Sigmoid colon (tissue), 7 donors: ENCODE measurements around the gene CNOT1. TPM values are rescaled to one million over a fixed set of nuclear protein-coding genes. Genes with fewer than 3 reads are reported as not detected.
A peak's percentile ranks its signal among the peaks of the same experiment; 100 is the strongest.

Experiments used
- DNase-seq: peaks from one replicate; pipeline ENCODE4 v3.0.0-alpha.2; 2019
- H3K27ac ChIP-seq, 4 donors: fragments of 200-600 bp; sonication (generic); one replicate each; pipeline ENCODE4 v1.5.1; 2016 to 2019; ENCODE audit warnings: mild to moderate bottlenecking in 1 of 4
- H3K27me3 ChIP-seq, 3 donors: fragments of 200-600 bp; sonication (generic); one replicate each; pipeline ENCODE4 v1.5.1; 2019; ENCODE audit warnings: mild to moderate bottlenecking in 1 of 3
- H3K36me3 ChIP-seq, 4 donors: fragments of 200-600 bp; sonication (generic); one replicate each; pipeline ENCODE4 v1.5.1; 2016 to 2019
- H3K4me1 ChIP-seq, 4 donors: fragments of 200-600 bp; sonication (generic); one replicate each; pipeline ENCODE4 v1.5.1; 2017 to 2019
- H3K4me3 ChIP-seq, 4 donors: fragments of 200-600 bp; sonication (generic); one replicate each; pipeline ENCODE4 v1.5.1; 2017 to 2019; ENCODE audit warnings: mild to moderate bottlenecking in 2 of 4, moderate library complexity in 1 of 4
- H3K9me3 ChIP-seq, 4 donors: fragments of 200-600 bp in 3 of 4; sonication (generic) in 3 of 4; one replicate each; pipeline versions ENCODE4 v1.5.1 to v1.6.1; 2013 to 2019
- CTCF ChIP-seq, 4 experiments: fragments of 450-650 bp in 3 of 4; fragments of 200-600 bp in 1 of 4; IDR thresholded peaks; one replicate each; pipeline ENCODE4 v1.5.1; 2016 to 2019; ENCODE audit warnings: antibody characterized with exemption in 4 of 4, mild to moderate bottlenecking in 3 of 4, moderate library complexity in 2 of 4
- EP300 ChIP-seq, 4 donors: sonication (generic); formaldehyde crosslinking; IDR thresholded peaks; one replicate each; pipeline ENCODE4 v1.6.1; 2017; ENCODE audit warnings: antibody characterized with exemption in 4 of 4
- POLR2A ChIP-seq, 2 donors: fragments of 450-650 bp; IDR thresholded peaks; one replicate each; pipeline ENCODE4 v1.6.1; 2016; ENCODE audit warnings: antibody characterized with exemption in 2 of 2, mild to moderate bottlenecking in 2 of 2, moderate library complexity in 2 of 2
- POLR2AphosphoS5 ChIP-seq, 4 donors: sonication (generic); formaldehyde crosslinking; IDR thresholded peaks; one replicate each; pipeline ENCODE4 v1.6.1; 2017; ENCODE audit warnings: antibody characterized with exemption in 4 of 4
- WGBS, 2 donors: extraction: QIAGEN DNeasy Blood & Tissue Kit; methylation state at CpG; one replicate each; pipeline ENCODE4 v1.1.7; 2013; 5-methylcytosine and 5-hydroxymethylcytosine counted together
- intact Hi-C: fragments of 100-400 bp; cut with DNase I; formaldehyde crosslinking; loops from one replicate; pipeline ENCODE4 v1.15.1; 2023
- polyA plus RNA-seq, 3 donors: library from polyadenylated mRNA; stranded (reverse); fragments of 200-250 nt; gene quantifications; one replicate each; pipeline ENCODE4 v1.2.3, GENCODE V29; 2013
- total RNA-seq, 4 donors: library from RNA; depleted of rRNA; stranded (reverse); fragments of >200 nt; gene quantifications; one replicate each; pipeline ENCODE4 v1.1.0, GENCODE V29; 2016
- donor health status: healthy with polysubstance abuse.
- donor health status: Bipolar disorder and iron deficiency.
- donor health status: healthy.

Gene CNOT1
- total and polyA plus RNA-seq, 7 donors: 61.3 to 112 (median 79.6) TPM

GRCh38 chr16:58510776-58511628, 118.6 kb downstream of the CNOT1 start:
- Histone ChIP-seq H3K4me3 (no peak overlapping the region), H3K27ac (no peak overlapping the region), H3K9me3 (no peaks in the 10 kb centered on the region), H3K4me1 (peaks cover 0 to 17% (median 11%) of the 10 kb centered on the region in 4 donors), H3K36me3 (no peaks in the 10 kb centered on the region), H3K27me3 (peaks cover 0 to 3% (median 0%) of the 10 kb centered on the region in 3 donors)
- 88 to 91% methylated on average over 30 of the region's 30 CpGs for WGBS, 2 donors
- intact Hi-C loops: loop anchor here (10.0 kb wide), 3 partner anchors 114 to 776 kb away; partner anchors contain the start of genes CNOT1, GOT2 and KATNB1
- TF ChIP-seq EP300 (IDR thresholded peaks at IDR 0.05): no peak
- no peak for TF ChIP-seq POLR2AphosphoS5 (IDR thresholded peaks at IDR 0.05)
- no peak for TF ChIP-seq CTCF (IDR thresholded peaks at IDR 0.05)
- no peak for TF ChIP-seq POLR2A (IDR thresholded peaks at IDR 0.05)
- DNase-seq: peak; percentile 63

DNA sequence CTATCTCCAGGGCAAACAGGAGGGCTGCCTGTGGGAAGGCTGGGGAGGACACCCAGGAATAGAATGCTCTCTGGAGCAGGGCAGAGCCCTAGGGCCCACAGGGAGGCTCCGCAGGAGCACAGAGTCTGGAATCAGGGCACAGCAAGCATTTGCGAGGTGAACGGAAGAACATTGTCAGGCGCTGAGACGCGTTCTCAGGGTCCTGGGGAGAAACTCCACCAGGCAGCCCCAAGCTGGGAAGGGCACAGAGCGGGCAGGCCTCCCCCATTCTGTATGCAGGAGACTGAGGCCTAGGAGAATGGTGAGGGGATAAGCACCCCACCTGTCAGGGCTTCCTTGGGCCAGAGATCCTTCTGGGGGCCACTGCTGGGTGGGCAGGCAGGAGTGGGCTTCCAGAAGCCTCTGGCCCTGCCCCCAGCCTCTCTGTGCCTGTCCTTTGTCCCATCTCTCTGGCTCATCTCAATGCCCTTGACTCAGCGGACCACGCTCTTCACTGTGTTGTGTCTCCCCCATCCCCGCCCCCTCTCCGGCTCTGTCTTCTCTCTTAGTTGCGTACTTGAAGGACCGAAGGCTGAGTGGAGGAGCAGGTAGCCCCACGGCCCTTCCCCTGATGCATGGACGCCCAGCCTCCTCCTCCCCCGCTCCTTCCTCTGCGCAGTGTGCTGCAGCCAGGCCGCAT, 119.4 kb downstream of the CNOT1 start:
- peak; percentile 44 for DNase-seq
- H3K36me3 ChIP-seq: no peaks in the 10 kb centered on the region
- H3K4me3 ChIP-seq: no peak overlapping the region
- H3K9me3 ChIP-seq: no peaks in the 10 kb centered on the region
- intact Hi-C loops: loop anchor here (10.0 kb wide), 3 partner anchors 115 to 775 kb away; partner anchors contain the start of genes CNOT1, GOT2 and KATNB1
- no peak overlapping the region for H3K27ac ChIP-seq
- TF ChIP-seq POLR2AphosphoS5 (IDR thresholded peaks at IDR 0.05): no peak
- no peak for TF ChIP-seq CTCF (IDR thresholded peaks at IDR 0.05)
- no peak for TF ChIP-seq POLR2A (IDR thresholded peaks at IDR 0.05)
- TF ChIP-seq EP300 (IDR thresholded peaks at IDR 0.05): no peak
- H3K27me3 ChIP-seq: peaks cover 0 to 3% (median 0%) of the 10 kb centered on the region in 3 donors
- peaks cover 0 to 17% (median 10%) of the 10 kb centered on the region in 4 donors for H3K4me1 ChIP-seq
- 94 to 96% methylated on average over 18 of the region's 18 CpGs for WGBS, 2 donors

DNA sequence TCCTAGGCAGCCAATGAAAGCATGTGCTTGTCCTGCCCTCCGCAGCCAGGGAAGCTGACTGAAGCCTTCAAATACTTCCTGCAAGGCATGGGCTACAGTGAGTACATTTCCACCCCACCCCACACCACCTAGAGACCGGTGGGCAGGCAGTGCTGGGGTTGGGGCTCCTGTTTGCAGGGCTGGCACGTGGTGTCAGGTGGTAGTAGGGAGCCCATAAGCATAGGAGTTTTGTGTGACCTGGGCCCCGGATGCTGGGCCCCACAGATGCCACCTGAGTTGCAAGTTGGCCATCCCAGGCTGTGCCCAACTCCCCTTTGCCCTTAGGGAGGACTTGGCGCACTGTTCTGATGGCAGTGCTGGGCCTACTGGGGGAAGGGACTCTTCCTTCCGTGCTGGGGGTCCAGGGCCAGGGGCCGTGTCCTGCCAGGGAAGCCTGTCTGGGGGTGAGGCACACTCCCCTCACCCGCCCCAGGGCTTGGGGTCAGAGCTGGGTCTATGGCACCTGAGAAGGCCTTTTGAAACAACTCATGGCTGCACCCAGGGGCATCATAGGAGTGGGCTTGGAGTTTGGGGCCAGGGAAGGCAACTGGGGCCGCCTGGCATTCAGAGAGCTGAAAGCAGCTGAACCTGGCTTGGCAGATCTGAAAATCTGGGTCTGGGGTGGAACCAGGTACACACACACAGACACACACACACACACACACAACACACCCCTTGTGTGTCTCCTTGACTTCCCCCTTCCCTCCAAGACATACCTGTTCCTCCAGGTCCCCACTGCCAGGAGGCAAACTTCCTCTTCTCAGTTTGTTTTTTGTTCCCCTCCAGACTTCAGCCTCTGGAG, 120.2 kb downstream of the CNOT1 start:
- H3K36me3 ChIP-seq: no peaks in the 10 kb centered on the region
- H3K4me3 ChIP-seq: no peak overlapping the region
- H3K9me3 ChIP-seq: no peaks in the 10 kb centered on the region
- peaks cover 0 to 6% (median 0%) of the 10 kb centered on the region in 3 donors for H3K27me3 ChIP-seq
- no peak for TF ChIP-seq CTCF (IDR thresholded peaks at IDR 0.05)
- no peak for TF ChIP-seq POLR2A (IDR thresholded peaks at IDR 0.05)
- TF ChIP-seq EP300 (IDR thresholded peaks at IDR 0.05): no peak
- 91 to 93% methylated on average over 9 of the region's 9 CpGs for WGBS, 2 donors
- H3K4me1 ChIP-seq: peaks cover 0 to 11% (median 5%) of the 10 kb centered on the region in 4 donors
- peak; percentile 43 for DNase-seq
- no peak overlapping the region for H3K27ac ChIP-seq
- intact Hi-C loops: loop anchor here (10.0 kb wide), 3 partner anchors 115 to 775 kb away; partner anchors contain the start of genes CNOT1, GOT2 and KATNB1

DNA sequence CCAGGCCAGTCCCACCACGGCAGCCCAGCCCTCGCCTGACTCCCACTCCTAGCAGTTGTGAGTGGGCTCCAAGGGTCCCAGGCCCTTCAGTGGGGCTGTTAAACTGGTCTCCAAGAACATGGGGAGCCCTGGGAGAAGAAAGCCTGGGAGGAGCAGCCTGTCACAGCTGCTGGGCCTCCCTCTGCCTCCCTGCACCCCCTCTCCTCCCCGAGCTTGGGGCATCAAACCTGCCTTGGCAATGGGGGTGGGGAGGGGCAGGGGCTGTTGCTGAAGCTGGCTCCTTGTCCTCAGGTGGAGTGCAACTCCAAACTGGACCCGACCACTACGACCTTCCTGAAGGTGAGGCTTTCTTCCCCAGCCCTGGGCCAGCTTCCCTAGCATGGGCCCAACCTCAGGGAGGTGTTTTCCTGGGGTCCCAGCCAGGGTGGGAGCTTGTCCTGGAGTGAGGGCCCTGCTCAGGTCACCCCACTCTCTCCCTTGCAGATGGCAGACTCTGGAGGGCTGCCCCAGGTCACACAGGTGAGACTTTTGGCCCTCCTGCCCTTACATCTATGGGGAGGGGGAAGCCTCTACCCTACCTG, 120.9 kb downstream of the CNOT1 start:
- WGBS, 2 donors: 73 to 80% methylated on average over 5 of the region's 5 CpGs
- peaks cover 0 to 6% (median 0%) of the 10 kb centered on the region in 4 donors for H3K4me1 ChIP-seq
- no peaks in the 10 kb centered on the region for H3K9me3 ChIP-seq
- peak; percentile 59 for DNase-seq
- no peak overlapping the region for H3K27ac ChIP-seq
- intact Hi-C loops: no loop called here
- TF ChIP-seq EP300 (IDR thresholded peaks at IDR 0.05): no peak
- no peak for TF ChIP-seq POLR2AphosphoS5 (IDR thresholded peaks at IDR 0.05)
- no peak for TF ChIP-seq POLR2A (IDR thresholded peaks at IDR 0.05)
- no peak for TF ChIP-seq CTCF (IDR thresholded peaks at IDR 0.05)
- peaks cover 0 to 14% (median under 1%) of the 10 kb centered on the region in 3 donors for H3K27me3 ChIP-seq
- H3K4me3 ChIP-seq: no peak overlapping the region
- H3K36me3 ChIP-seq: no peaks in the 10 kb centered on the region
